Transverse colon (tissue), 4 donors: ENCODE results near the gene CCDC148. TPM values are rescaled to one million over a fixed set of nuclear protein-coding genes. Genes with fewer than 3 reads are reported as not detected.
"Not testable (repeated sequence)": the region's sequence is repeated elsewhere in the genome, so short reads cannot be mapped to it uniquely, and the experiment has no call there.

Source experiments
- DNase-seq: peaks from one replicate; pipeline ENCODE4 v3.0.0-alpha.2; 2019
- H3K27ac ChIP-seq, 4 donors: fragments of 200-600 bp; sonication (generic); 2 replicates each; pipeline ENCODE4 v1.5.1; 2016 to 2018; ENCODE audit warnings: inconsistent platforms in 4 of 4
- H3K27me3 ChIP-seq: fragments of 200-600 bp; sonication (generic); 2 replicates; pipeline ENCODE4 v1.5.1; 2017; ENCODE audit warnings: inconsistent platforms
- H3K36me3 ChIP-seq, 4 donors: fragments of 200-600 bp; sonication (generic); 2 replicates each; pipeline ENCODE4 v1.5.1; 2017 to 2019; ENCODE audit warnings: inconsistent platforms in 4 of 4
- H3K4me1 ChIP-seq, 4 donors: fragments of 200-600 bp; sonication (generic); 2 replicates each; pipeline ENCODE4 v1.5.1; 2017 to 2020; ENCODE audit warnings: inconsistent platforms in 4 of 4
- H3K4me3 ChIP-seq, 4 donors: fragments of 200-600 bp; sonication (generic); 1 replicate in 1 of 4; 2 replicates in 3 of 4; pipeline versions ENCODE4 v1.5.1 to v1.6.1; 2017 to 2019; ENCODE audit warnings: inconsistent platforms in 4 of 4
- H3K9me3 ChIP-seq, 2 donors: fragments of 200-600 bp; sonication (generic); 2 replicates each; pipeline ENCODE4 v1.5.1; 2017 to 2019; ENCODE audit warnings: inconsistent platforms in 2 of 2
- CTCF ChIP-seq, 5 experiments: fragments of 200-600 bp in 3 of 5; fragments of 450-650 bp in 2 of 5; sonication (generic) in 3 of 5; IDR thresholded peaks; 1 replicate in 2 of 5; 2 replicates in 3 of 5; pipeline ENCODE4 v1.5.1; 2016 to 2017; ENCODE audit warnings: antibody characterized with exemption in 5 of 5, inconsistent platforms in 3 of 5, mild to moderate bottlenecking in 2 of 5, moderate library complexity in 1 of 5
- EP300 ChIP-seq: sonication (generic); formaldehyde crosslinking; IDR thresholded peaks from one replicate; pipeline ENCODE4 v1.6.1; 2017; ENCODE audit warnings: antibody characterized with exemption, low read depth
- POLR2A ChIP-seq: fragments of 450-650 bp; IDR thresholded peaks from one replicate; pipeline ENCODE4 v1.6.1; 2016; ENCODE audit warnings: antibody characterized with exemption, mild to moderate bottlenecking, moderate library complexity
- POLR2AphosphoS5 ChIP-seq, 3 donors: sonication (generic); formaldehyde crosslinking; IDR thresholded peaks; one replicate each; pipeline ENCODE4 v1.6.1; 2016; ENCODE audit warnings: antibody characterized with exemption in 3 of 3
- WGBS, 2 donors: methylation state at CpG; one replicate each; pipeline ENCODE4 v1.1.5; 2018; ENCODE audit warnings: low coverage in 1 of 2; 5-methylcytosine and 5-hydroxymethylcytosine counted together
- in situ Hi-C, 4 donors: fragments of 200-750 bp; cut with MboI; loops; one replicate each; pipeline versions ENCODE4 v1.15.0 to v1.15.1; 2017; ENCODE audit warnings: low sequenced_read_pairs in 3 of 4, low pct_ligation_motif_present in 1 of 4, low pct_unique_long_range_greater_than_20kb in 1 of 4
- intact Hi-C: fragments of 100-400 bp; cut with DNase I; formaldehyde crosslinking; loops from one replicate; pipeline ENCODE4 v1.15.1; 2023; ENCODE audit warnings: low total_unique reads
- total RNA-seq, 4 donors: library from RNA; depleted of rRNA; stranded (reverse); fragments of >200 nt; gene quantifications; one replicate each; pipeline ENCODE4 v1.1.0, GENCODE V29; 2016

Gene CCDC148
- total RNA-seq, 4 donors from 2014 or later = 0.48 TPM; not detected in 3

DNA sequence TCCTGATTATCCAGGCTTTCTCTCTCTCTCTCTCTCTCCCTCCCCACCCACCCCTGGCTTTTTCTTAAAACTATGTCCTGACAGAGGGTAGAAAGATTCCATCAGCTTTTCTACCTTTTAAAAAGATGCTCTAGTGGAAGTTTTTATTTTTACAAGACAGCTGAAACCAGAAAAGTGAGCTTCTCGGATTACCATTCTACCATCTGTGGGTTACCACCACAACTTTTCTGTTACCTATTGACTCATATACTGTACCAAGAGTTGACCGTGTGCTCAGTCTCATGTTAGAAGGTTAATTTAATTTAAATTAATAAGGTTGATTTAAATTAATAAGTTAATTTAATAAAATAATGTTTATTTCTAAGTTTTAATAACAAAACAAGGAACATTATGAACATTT is 217.3 kb downstream of the CCDC148 start:
- in situ Hi-C loops (no loop called here), intact Hi-C loops (no loop called here)
- no peaks in the 10 kb centered on the region for H3K9me3 ChIP-seq
- no peak overlapping the region for H3K27ac ChIP-seq
- no peaks in the 10 kb centered on the region for H3K27me3 ChIP-seq
- TF ChIP-seq POLR2A = no peak
- TF ChIP-seq POLR2AphosphoS5 (IDR thresholded peaks at IDR 0.05) = no peak
- no peak for TF ChIP-seq CTCF (IDR thresholded peaks at IDR 0.05)
- TF ChIP-seq EP300 = no peak
- H3K4me3 ChIP-seq = no peak overlapping the region
- no peaks in the 10 kb centered on the region for H3K4me1 ChIP-seq
- H3K36me3 ChIP-seq = no peaks in the 10 kb centered on the region
- WGBS, 2 donors = 83 to 89% methylated on average over 2 of the region's 2 CpGs
- DNase-seq = no peak

DNA sequence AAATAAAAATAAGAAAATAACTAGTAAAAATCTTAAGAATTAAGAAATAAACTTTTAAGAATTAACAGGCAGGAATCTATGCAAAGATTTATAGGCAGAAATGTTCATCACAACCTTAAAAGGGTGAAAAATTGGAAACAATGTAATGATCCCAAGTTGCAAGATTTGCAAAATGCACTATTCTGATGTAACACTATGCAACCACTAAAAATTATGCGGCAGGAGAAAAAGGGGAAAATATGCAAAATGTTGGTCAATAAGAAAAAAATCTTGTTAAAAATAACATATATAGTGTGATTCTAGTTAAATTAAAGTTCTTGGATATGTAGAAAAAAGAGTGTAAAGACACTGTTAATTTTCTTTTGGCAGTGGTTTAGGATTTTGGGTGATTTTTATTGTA is 222.1 kb downstream of the CCDC148 start:
- H3K9me3 ChIP-seq = no peaks in the 10 kb centered on the region
- in situ Hi-C loops = no loop called here
- H3K4me3 ChIP-seq = no peak overlapping the region
- TF ChIP-seq CTCF (IDR thresholded peaks at IDR 0.05) (no peak), POLR2A (no peak), POLR2AphosphoS5 (IDR thresholded peaks at IDR 0.05) (no peak), EP300 (no peak)
- intact Hi-C loops = no loop called here
- H3K36me3 ChIP-seq = no peaks in the 10 kb centered on the region
- H3K27me3 ChIP-seq = no peaks in the 10 kb centered on the region
- no peaks in the 10 kb centered on the region for H3K4me1 ChIP-seq
- DNase-seq = no peak
- no peak overlapping the region for H3K27ac ChIP-seq
- WGBS, 2 donors = 80 to 100% methylated on average over 1 of the region's 1 CpG

DNA sequence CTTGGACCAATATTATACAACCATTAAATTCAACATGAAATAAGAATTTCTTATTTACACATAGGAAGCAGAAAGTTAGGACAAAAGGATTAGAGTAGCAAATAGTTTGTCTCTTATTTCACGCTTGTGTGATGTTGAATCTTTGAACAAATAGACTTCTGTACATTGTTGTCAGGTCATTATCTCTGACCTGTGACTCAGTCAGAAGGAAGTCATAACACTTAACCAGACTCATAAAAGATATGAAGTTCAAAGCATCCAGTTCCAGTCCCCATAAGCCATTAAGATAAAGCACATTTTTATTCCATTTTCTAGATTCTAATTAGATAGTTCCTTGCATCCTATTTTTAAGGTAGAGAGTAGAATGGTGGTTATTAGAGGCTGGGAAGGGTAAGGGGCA is 224.1 kb downstream of the CCDC148 start:
- WGBS, 2 donors = 25 to 37% methylated on average over 1 of the region's 1 CpG
- in situ Hi-C loops (no loop called here), intact Hi-C loops (no loop called here)
- TF ChIP-seq CTCF (IDR thresholded peaks at IDR 0.05) (no peak), POLR2A (no peak), POLR2AphosphoS5 (IDR thresholded peaks at IDR 0.05) (peak in 2 of 3 donors; percentile 30 to 38), EP300 (no peak)
- H3K9me3 ChIP-seq = no peaks in the 10 kb centered on the region
- H3K27me3 ChIP-seq = no peaks in the 10 kb centered on the region
- no peak for DNase-seq
- H3K36me3 ChIP-seq = no peaks in the 10 kb centered on the region
- H3K27ac ChIP-seq = no peak overlapping the region
- no peak overlapping the region for H3K4me3 ChIP-seq
- no peaks in the 10 kb centered on the region for H3K4me1 ChIP-seq

GRCh38 chr2:158228943-158229508 is 227.5 kb downstream of the CCDC148 start:
- Histone ChIP-seq H3K9me3 (no peaks in the 10 kb centered on the region), H3K4me3 (no peak overlapping the region), H3K27ac (no peak overlapping the region), H3K4me1 (no peaks in the 10 kb centered on the region), H3K36me3 (no peaks in the 10 kb centered on the region), H3K27me3 (no peaks in the 10 kb centered on the region)
- in situ Hi-C loops = no loop called here
- TF ChIP-seq POLR2A (no peak), POLR2AphosphoS5 (IDR thresholded peaks at IDR 0.05) (no peak), CTCF (IDR thresholded peaks at IDR 0.05) (no peak), EP300 (no peak)
- intact Hi-C loops = no loop called here
- DNase-seq = no peak

DNA sequence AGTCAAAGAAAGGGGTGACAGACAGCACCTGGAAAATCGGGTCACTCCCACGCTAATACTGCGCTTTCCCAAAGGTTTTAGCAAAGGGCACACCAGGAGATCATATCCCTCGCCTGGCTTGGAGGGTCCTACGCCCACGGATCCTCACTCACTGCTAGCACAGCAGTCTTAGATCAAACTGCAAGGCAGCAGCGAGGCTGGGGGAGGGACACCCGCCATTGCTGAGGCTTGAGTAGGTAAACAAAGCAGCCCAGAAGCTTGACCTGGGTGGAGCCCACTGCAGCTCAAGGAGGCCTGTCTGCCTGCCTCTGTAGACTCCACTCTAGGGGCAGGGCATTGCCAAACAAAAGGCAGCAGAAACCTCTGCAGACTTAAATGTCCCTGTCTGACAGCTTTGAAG is 233.5 kb downstream of the CCDC148 start:
- in situ Hi-C loops, intact Hi-C loops, H3K27ac ChIP-seq, H3K9me3 ChIP-seq, H3K4me1 ChIP-seq, H3K4me3 ChIP-seq, DNase-seq, H3K27me3 ChIP-seq, H3K36me3 ChIP-seq: not testable (repeated sequence)
- WGBS, 2 donors = 89% methylated on average over 8 of the region's 8 CpGs; no CpG with 5 or more reads in 1 of the 2 donors
